ENCODE data around the gene INPP5A.

DNA sequence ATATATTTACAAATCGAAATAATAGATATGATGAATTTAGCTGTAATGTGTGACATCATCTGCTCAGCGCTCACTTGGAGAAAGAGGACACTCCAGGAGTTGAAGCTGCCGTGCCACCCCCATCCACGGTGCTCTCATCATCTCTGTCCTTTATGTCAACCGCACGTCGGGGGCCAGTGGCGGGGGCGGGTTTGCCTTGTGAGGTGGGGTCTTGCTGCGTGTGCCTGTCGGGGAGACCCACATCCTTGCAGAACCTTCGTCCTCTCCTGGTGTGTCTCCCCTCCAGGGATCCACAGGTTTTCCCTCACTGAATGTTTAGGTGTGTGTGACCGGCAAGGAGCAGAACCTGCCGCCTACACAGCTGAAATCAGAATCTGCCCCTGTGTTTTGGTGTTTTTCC, 71.6 kb downstream of the INPP5A start:
- TF ChIP-seq SP2 (IDR thresholded peaks at IDR 0.05; ENCODE audit: extremely low read depth, low read depth, low read length, poor library complexity, severe bottlenecking) (no peak), POLR2AphosphoS5 (IDR thresholded peaks at IDR 0.05; ENCODE audit: control insufficient read depth, insufficient read depth, low read depth, low read length) (no peak)

All from K562 (cell line).